Measurements from ENCODE around the gene CCDC27.

DNA sequence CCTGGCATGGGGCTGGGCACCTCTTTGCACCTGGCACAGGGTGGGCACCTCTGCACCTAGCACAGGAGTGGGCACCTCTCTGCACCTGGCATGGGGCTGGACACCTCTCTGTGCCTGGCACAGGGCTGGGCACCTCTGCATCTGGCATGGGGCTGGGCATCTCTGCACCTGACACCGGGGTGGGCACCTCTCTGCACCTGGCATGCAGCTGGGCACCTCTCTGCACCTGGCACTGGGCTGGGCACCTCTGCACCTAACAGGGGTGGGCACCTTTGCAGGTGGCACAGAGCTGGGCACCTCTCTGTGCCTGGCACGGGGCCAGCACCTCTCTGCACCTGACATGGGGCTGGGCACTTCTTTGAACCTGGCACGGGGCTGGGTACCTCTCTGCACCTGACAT lies 29.4 kb upstream of the CCDC27 start:
- TF ChIP-seq, protein P1, sequence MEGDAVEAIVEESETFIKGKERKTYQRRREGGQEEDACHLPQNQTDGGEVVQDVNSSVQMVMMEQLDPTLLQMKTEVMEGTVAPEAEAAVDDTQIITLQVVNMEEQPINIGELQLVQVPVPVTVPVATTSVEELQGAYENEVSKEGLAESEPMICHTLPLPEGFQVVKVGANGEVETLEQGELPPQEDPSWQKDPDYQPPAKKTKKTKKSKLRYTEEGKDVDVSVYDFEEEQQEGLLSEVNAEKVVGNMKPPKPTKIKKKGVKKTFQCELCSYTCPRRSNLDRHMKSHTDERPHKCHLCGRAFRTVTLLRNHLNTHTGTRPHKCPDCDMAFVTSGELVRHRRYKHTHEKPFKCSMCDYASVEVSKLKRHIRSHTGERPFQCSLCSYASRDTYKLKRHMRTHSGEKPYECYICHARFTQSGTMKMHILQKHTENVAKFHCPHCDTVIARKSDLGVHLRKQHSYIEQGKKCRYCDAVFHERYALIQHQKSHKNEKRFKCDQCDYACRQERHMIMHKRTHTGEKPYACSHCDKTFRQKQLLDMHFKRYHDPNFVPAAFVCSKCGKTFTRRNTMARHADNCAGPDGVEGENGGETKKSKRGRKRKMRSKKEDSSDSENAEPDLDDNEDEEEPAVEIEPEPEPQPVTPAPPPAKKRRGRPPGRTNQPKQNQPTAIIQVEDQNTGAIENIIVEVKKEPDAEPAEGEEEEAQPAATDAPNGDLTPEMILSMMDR (IDR thresholded peaks at IDR 0.05): no peak
- TF ChIP-seq ZFX (IDR thresholded peaks at IDR 0.05; ENCODE audit: borderline replicate concordance): no peak

Measured in 22Rv1 (cell line).